SHP77 (cell line): Measurements from ENCODE around the gene SLIT3.

ENCODE experiments used
- DNase-seq, 2 experiments: peaks; one replicate each; lab custom pipeline; 2025; lab: John Stamatoyannopoulos, UW

SLIT3 gene

GRCh38 chr5:169104937-169105494 is 195.9 kb downstream of the SLIT3 start:
- no peak for DNase-seq

GRCh38 chr5:169103586-169104181 is 197.3 kb downstream of the SLIT3 start:
- DNase-seq: no peak

- DNase-seq: no peak
Observed at GRCh38 chr5:169101966-169102365, 199.0 kb downstream of the SLIT3 start.

GRCh38 chr5:169100735-169101075 is 200.2 kb downstream of the SLIT3 start:
- DNase-seq: no peak

DNA sequence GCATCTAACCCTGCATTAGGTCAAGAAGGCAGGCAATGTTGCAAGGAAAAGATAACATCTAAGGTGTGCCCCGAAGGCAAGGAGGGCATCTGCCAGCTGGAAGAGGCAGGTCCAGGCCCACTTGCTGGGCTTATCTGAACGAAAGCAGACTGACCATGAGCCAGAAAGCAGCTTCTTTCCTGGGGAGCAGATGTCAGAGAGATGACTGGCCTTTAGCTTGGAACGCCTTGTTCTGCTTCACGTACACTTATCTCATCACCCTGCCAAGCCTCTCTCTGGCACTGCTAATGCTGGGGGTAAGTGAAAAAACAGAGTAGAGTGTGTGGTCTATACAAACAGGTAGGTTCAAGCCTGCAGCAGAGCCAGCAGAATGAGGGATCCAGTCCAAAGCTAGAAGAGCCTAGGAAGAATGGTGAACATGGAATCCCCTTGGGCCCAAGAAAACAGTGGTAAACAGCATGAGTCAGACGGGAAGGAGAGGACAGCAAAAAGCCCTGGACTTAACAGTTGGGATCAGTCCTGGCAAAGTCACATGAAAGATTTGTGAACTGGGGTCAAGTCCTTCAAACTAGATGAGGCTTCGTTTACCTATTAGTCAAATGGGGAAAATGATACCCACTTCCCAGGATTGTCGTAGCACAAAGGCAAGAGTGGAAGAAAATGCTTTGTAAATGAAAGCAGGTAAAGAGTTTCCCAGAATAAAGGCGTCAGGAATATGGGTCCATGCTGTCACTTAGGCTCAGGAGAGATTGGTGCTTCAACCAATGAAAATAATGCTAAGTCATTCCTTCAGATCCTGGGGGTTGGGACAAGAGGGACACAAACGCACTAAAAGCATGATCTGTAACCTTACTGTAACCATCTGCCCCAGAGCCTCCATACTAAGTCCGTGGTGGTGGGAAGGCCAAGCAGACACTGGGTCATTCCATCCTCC is 200.9 kb downstream of the SLIT3 start:
- DNase-seq: no peak

DNA sequence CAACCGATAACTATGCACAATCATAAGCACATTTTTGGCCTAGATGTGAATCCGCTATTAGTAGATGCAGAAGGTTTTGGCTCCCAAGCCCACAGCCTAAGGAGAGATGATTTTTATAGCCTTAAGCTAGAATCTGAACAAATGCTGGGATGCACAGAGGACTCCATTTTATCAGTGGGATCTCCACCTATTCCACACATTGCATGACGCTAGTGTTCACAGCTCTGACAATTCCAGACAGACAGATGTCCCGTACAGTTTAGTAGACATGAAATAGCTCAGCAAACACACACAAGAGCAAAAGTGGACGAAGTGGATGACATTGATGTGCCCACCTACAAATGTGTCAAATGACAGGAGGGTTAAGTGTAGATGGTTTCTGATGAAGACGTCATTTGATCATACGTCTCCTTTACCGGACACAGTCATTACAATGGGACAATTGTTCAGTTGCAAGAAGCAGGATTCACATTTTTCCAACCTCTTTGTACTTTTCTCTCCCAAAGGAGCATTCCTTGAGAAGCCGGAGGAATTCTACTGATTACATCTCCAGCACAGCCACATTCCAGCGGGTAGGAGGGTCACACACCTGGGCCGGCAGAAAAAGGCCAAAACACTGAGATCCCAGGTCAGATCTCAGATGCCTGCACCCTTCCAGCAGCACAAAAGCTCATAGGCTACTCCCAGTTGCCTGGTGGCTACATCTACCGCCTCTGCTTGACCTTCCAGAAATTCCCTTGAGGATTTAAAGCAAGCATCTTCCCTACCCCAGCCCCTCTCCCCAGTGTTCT is 202.4 kb downstream of the SLIT3 start:
- DNase-seq: no peak

DNA sequence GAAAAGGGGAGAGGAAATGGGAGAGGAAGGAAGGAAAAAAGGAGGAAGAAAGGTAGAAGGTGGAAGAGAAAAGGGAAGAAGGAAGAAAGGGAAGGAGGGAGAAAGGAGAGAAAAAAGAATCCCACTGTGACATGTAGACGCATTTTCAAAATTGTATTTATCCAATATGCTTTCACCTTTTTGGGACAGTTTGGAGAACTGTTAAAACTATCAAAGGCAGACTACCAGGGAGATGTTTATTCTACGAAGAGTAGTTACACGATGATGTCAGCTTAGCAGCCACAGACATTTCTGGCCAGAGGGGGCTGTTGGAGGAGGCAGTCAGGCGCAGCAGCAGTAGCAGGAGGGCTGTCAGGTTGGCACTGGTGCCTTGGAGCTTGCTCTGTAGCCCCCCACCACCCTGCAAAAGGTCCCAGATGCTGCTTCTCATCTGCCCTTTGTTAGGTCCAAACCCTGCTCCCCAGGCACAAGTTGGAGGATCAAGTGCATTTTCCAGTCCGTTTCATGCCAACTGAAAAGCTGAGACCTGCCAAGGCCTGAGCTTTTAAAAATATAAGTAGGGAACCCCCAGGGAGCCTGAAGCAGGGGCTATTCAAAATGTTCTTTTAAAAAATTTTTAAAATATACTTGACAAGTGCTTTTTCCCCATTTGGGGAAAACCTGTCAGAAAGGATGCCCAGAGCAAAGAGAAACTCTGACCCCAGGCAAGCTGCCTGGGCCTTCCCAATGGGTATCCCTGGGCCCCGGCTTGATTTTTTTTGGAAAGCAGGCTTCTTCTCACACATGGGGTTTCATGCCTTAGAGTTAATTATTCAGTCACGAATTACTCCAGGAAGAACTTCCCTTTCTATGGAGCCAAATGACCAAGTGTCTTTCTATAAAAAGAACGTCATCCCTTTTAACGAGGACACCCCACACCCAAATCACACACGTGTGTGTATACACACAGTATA is 203.3 kb downstream of the SLIT3 start:
- DNase-seq: no peak

DNA sequence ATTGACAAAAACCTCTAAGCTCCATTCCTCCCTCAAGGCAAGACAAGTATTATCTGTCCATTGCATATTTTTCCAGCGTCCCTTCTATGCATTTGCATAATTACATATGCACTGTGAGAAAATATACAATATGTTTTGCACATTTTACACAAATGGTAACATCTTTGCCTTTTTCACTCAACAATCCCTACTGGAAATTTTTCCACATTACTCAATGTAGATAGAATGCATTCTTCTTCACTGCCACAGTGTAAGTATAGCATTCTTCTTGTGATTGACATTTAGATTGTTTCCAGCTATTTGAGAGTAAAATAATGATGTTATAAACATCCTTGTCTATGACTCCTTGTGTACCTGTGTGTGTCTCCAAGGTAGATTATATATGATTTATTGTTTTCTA is 205.0 kb downstream of the SLIT3 start:
- DNase-seq: no peak

- no peak for DNase-seq
Observed at GRCh38 chr5:169095410-169095960, 205.5 kb downstream of the SLIT3 start.

DNA sequence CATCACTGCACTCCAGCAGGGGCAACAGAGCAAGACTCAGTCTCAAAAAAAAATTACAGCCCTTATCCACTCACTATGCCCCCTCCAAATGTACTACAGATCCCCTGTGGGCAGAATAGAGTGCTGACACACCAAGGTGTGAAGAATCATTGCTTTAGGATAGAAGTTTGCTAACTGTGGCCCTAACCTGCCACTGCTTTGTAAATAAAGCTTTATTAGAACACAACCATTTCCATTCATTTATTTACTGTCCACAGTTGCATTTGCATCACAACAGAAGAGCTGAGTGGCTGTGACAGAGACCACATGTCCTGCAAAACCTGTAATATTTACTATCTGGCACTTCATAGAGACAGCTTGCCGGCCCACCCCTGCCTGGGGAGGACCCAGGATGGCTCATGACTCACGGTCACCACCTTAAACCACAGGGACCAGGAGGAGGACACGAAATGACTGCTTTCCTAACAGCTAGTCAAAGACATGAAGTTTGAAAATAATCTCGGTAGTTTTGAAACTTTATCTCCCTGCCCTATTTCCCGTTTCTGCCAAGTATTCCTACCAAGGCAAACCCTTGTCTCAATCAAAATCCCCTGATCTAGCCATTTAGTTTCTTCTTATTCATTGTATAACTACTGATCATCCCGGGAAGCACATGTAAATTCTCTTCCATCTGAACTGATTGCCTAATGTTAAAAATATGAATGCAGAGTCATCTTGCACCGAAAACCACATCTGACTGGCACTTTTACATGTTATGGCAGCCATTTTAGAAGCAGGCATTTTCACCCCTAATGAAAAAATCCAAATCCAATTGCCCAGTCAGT is 206.1 kb downstream of the SLIT3 start:
- DNase-seq: no peak

GRCh38 chr5:169091396-169091980 is 209.5 kb downstream of the SLIT3 start:
- DNase-seq: no peak

- DNase-seq: no peak
Observed at GRCh38 chr5:169089343-169089742, 211.6 kb downstream of the SLIT3 start.

DNA sequence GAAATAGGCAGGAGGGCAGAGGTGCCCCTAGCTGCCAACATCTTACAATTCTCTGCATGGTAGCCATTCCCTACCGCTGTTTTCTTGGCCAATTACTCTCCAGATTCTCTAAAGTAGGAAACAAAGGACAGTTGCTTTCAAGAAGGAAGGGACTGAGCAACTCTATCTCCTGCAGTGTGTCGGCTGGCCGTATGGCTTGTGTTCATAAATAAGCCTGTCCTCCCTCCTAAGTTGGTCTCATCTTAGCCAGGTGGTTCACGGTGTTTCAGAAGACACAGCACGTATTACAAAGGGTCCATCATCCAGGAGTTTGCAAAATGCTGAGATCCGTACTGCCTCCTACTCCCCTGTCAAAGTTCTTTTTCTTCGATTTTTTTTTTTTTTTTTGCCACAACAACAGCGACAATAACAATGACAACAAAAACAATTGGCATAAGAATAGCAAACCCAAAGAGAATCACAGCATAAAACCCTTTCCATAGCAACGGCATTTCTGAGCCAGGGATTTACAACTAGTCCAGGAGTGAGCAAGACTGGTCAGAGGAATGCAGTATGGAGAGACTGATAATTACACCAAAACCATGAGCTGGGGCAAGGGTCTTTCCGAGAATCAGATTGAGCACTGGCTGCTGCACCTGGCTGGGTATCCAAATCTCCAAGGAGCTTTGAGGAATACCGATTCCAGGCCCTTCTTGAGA is 212.8 kb downstream of the SLIT3 start:
- no peak for DNase-seq

GRCh38 chr5:169085636-169086035 is 215.3 kb downstream of the SLIT3 start:
- no peak for DNase-seq

- no peak for DNase-seq
Observed at GRCh38 chr5:169085212-169085611, 215.7 kb downstream of the SLIT3 start.

- DNase-seq: no peak
Observed at GRCh38 chr5:169084775-169085174, 216.2 kb downstream of the SLIT3 start.

DNA sequence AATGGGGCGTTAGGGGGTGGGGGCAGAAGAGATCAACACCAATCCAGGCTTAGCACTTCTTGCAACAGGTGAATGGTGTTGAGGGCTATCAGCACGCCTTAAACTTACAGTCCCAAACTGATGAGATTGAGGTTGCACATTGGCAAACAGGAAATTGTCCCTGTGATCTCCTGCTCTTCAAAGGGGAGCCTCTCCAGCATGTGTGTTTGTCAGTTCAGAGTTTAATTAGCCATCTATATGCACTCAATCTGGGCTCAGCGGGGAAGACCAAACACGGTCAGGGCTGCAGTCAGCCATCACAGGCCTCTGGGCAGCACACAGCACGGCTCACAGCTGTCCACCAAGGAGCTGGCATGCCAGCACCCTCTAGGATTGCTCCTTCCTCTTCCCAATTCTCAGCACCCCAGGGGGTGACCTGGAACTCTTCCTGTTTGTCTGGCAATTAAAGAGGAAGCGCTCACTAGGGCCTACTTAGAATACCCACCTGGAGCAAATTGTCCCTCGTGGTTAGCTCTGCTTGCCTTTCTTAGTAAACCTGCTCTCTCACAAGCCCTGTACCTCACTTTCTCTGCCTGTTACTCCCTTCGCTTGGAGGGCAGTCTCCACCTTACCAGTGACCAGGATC is 217.4 kb downstream of the SLIT3 start:
- no peak for DNase-seq

DNA sequence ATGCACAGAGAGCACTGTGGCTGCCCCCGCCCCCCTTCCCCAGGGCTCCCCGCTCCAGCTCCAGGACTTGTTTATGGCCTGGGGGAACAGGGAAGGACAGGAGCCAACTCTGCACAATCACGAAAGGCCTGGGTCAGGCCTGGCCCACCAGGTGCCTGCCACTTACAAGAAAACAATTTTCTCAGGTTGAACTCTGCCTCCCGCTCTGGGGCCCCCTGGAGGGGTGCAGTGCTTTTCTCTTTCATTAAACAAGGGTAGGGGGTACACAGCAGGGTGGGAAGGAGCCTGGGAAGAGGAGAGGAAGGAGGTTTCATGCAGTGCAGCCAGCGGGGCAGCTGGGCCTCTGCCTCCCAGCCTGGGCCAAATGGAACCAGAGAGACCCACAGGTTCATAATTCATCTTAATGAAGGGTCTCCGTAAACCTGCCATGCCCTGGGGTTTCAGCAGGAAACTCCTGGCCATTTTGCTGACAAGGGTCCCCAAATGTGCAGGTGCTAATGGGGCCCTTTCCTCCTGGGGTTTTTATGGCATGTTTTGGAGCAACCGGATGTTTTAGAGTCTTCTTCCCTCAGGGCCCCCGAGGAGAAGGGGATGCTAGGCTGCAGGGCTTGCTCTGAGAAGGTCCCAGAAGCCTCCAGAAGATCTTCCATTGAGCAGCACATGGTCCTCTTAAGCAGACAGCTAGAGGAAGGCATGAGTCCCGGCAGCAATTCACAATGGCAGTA is 219.8 kb downstream of the SLIT3 start:
- no peak for DNase-seq
